CD4-positive, alpha-beta T cell treated with Interleukin-12 subunit alpha and Interleukin-12 subunit beta, for 1 hour (primary cell): Measurements from ENCODE around the gene SUCLG1.

Source experiments
- DNase-seq: peaks from one replicate; pipeline ENCODE4 v3.0.0-alpha.2; 2020

SUCLG1 gene

GRCh38 chr2:84460670-84461069 lies 1.6 kb upstream of the SUCLG1 start:
- no peak for DNase-seq

GRCh38 chr2:84459944-84460429 lies 907 bp upstream of the SUCLG1 start:
- DNase-seq, result no peak

DNA sequence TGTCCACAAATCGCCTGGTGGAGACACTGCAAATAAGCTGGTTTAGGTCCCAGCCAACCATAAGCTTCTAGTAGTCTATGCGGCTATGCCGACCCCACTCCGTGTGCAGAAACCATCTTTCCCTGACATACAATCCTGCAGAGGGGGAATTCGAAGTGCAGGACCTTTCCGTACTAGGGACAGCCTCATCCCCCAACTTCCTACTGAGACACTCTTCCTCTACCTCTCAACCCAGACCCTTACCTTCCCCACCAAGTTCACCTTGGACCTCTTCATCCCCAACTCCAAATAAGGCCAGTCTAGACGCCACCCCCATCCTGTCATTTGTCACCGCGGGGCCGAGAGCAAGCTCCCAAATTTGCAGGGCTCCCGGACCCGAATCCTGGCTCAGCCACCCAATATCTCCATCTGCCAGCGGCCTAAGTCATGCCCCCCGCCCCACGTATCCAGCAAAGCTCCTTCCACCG lies 496 bp downstream of the SUCLG1 start:
- DNase-seq, result peak; percentile 31

DNA sequence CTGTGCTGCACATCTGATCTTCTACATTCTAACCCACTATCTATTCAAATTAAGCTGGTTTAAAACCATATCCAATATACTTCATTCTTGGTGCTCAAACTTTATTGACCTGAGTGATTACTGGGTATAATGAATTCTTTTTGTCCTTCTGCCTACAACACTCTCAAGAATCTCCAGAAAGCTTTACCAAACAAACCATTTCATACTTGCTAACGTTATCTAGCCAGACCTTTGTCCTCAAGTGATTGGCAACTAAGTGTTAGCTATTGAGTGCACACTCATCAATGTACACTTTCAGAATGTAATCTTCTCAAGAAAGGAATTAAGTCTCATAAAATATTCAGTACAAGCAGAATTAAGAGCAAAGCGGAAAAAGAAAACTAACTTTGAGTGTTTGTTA lies 1.4 kb downstream of the SUCLG1 start:
- DNase-seq, result no peak

DNA sequence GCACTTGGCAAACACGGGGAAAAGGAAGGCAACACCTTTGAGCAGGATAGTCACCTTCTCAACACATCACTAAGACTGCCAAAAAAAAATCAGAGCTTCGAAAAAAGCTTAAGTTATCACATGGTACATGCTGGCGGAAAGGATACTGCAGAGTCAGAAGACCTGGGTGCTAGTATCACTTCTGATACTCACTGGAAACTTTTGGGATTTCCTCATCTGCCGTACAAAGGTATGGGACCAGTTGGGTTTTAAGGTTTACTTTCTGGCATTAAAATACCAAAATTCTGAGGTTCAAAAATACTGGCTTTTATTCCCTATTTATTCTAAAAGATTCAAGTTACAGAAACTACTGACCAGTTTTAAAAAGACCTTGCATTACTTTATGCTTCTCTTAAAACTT lies 2.9 kb downstream of the SUCLG1 start:
- DNase-seq, result no peak

DNA sequence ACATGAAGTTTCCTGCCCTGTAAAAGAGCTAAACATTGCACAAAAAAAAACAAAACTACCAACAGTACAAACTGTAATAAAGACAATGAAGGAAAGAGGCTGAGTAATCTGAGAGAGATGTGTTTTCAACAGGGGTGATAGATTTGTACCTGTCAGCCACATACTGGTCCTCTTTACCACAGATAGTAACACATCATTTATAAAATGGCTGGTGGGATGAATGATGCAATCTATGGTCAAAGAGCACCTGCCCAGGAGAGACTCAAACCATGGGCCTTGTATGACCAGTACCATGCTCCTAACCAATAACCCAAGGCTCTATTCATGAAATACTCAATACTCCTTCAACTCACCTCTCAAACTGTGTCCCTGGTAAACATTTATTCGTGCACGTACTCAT lies 4.5 kb downstream of the SUCLG1 start:
- DNase-seq, result no peak

GRCh38 chr2:84452624-84453023 lies 6.5 kb downstream of the SUCLG1 start:
- no peak for DNase-seq

GRCh38 chr2:84451579-84451978 lies 7.5 kb downstream of the SUCLG1 start:
- DNase-seq, result no peak

GRCh38 chr2:84450288-84451227 lies 8.5 kb downstream of the SUCLG1 start:
- no peak for DNase-seq

GRCh38 chr2:84449711-84450110 lies 9.4 kb downstream of the SUCLG1 start:
- DNase-seq, result no peak

DNA sequence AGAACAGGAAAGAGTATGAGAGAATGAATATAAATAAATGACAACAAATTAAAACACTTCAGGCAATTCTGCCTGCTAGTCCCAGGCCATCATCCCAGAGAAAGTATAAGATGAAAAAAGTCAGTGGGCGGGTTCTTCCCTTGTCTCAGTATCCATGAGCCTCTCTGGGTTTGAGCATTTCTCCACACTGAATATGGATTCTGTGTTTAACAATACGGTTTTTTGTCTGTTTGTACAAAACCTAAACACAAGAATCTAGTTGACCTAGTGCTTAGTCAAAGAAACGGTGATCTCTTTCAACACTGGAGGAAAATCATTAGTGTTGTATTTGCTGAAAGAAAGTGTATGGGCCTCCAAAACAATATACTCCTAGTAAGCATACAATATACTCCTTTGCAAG lies 10.0 kb downstream of the SUCLG1 start:
- no peak for DNase-seq

- DNase-seq, result no peak
Measured at GRCh38 chr2:84443477-84443876, 15.6 kb downstream of the SUCLG1 start.

GRCh38 chr2:84442888-84443287 lies 16.2 kb downstream of the SUCLG1 start:
- no peak for DNase-seq

- DNase-seq, result no peak
Measured at GRCh38 chr2:84441505-84441904, 17.6 kb downstream of the SUCLG1 start.

GRCh38 chr2:84441036-84441435 lies 18.0 kb downstream of the SUCLG1 start:
- DNase-seq, result no peak

GRCh38 chr2:84435345-84436025 lies 23.6 kb downstream of the SUCLG1 start:
- DNase-seq, result no peak

DNA sequence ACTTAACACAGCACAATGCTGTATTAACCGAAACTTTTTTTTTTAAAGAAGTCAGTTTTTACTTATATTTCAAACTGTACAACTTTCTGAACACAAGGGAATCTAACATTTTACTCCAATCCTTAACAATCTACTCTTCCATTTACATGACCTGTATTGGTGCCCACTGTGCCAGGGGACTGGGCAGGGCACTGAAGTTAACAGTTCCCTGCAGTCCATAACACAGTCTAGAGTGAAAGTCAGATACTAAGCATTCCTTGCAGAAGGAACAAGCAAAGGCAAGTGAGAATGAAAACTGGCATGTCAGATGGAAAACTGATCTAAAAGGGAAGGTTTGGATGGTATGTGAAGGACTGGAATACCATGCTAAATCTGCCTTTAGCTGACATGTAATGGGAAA lies 29.8 kb downstream of the SUCLG1 start:
- DNase-seq, result no peak

- DNase-seq, result no peak
Measured at GRCh38 chr2:84427235-84428138, 31.6 kb downstream of the SUCLG1 start.

GRCh38 chr2:84425310-84425709 lies 33.8 kb downstream of the SUCLG1 start:
- no peak for DNase-seq

DNA sequence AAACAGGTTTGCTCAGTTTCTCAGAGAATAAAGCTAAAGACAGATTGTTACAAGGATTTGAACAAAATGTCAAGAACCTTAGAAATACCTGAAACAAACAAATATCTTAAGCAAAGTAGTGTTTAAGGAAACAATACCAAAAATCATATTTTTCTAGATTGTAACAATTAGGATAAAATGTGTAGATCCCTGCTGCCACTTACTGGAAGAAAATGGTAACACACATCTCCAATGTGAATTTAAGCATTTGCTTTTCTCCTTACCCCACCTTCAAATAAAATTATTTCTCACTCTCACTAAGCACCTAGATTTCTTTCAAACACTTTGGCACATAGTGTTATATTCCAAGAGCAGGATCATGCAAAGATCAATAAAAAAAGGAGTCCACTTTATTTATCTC lies 34.9 kb downstream of the SUCLG1 start:
- DNase-seq, result no peak

- DNase-seq, result no peak
Measured at GRCh38 chr2:84421791-84422190, 37.3 kb downstream of the SUCLG1 start.

DNA sequence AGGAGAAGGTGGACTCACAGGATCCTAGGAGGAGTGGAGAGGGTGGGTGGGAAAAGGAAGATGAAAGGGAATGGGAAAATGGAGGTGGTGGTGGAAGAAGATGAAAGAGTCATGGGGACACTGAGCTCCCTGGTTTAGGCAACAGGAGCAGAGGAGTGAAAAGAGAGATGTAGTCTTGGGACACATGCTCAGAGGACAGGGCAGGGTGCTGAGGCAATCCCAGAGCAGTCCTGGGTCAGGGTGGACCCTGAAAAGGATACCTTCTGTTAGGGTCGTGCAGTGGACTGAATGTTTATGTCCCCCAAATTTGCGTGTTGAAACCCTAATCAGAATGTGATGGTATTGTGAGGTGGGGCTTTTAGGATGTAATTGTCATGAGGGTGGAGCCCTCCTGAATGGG lies 37.9 kb downstream of the SUCLG1 start:
- DNase-seq, result no peak
